Spinal cord (tissue), 10 donors: ENCODE measurements around the gene ENTPD8. TPM values are rescaled to one million over a fixed set of nuclear protein-coding genes. Genes with fewer than 3 reads are reported as not detected.
"Not testable (repeated sequence)": the region's sequence is repeated elsewhere in the genome, so short reads cannot be mapped to it uniquely, and the experiment has no call there.

Experiments used
- DNase-seq, 6 donors: peaks; one replicate each; pipeline versions ENCODE4 v3.0.0 to v3.0.0-alpha.2; 2013 to 2015; ENCODE audit warnings: low spot score in 6 of 6, low read depth in 4 of 6
- H3K27ac ChIP-seq: one replicate; pipeline ENCODE4 v1.5.1; 2013; ENCODE audit warnings: low read depth, low read length, control low read depth
- H3K27me3 ChIP-seq: one replicate; pipeline ENCODE4 v1.6.1; 2013; ENCODE audit warnings: low read length; ENCODE audit not compliant: control insufficient read depth, insufficient read depth
- H3K36me3 ChIP-seq: one replicate; pipeline ENCODE4 v1.6.1; 2013; ENCODE audit warnings: low read length; ENCODE audit not compliant: control insufficient read depth, insufficient read depth
- H3K4me1 ChIP-seq: one replicate; pipeline ENCODE4 v1.6.1; 2013; ENCODE audit warnings: low read length; ENCODE audit not compliant: control insufficient read depth, insufficient read depth
- H3K4me3 ChIP-seq: one replicate; pipeline ENCODE4 v1.5.1; 2013; ENCODE audit warnings: low read depth, low read length, control low read depth
- H3K9me3 ChIP-seq: one replicate; pipeline ENCODE4 v1.6.1; 2013; ENCODE audit warnings: low read length; ENCODE audit not compliant: control insufficient read depth, insufficient read depth
- WGBS: methylation state at CpG from one replicate; pipeline ENCODE4 v1.1.5; 2013; ENCODE audit warnings: missing lambda C conversion rate; ENCODE audit not compliant: insufficient coverage; 5-methylcytosine and 5-hydroxymethylcytosine counted together
- polyA plus RNA-seq, 2 donors: library from polyadenylated mRNA; unstranded; fragments of 120-200 nt; gene quantifications; one replicate each; pipeline ENCODE4 v1.2.1, GENCODE V29; 2013; ENCODE audit not compliant: insufficient read length in 2 of 2
- total RNA-seq, 2 donors: library from RNA; depleted of rRNA in 1 of 2; stranded (reverse); fragments of 120-200 nt in 1 of 2; fragments of >200 nt in 1 of 2; gene quantifications; one replicate each; pipeline versions ENCODE4 v1.2.3 to v1.2.4, GENCODE V29; 2013 to 2014
- donor health status: healthy.

ENTPD8 gene
- total and polyA plus RNA-seq, 4 donors: 0.39 to 1.1 (median 0.90) TPM; not detected in 1

GRCh38 chr9:137411260-137411644 lies 29.9 kb downstream of the ENTPD8 start:
- peaks cover 31% of the 10 kb centered on the region for H3K36me3 ChIP-seq
- H3K4me1 ChIP-seq: peaks cover 35% of the 10 kb centered on the region
- no peak for DNase-seq
- no peaks in the 10 kb centered on the region for H3K27me3 ChIP-seq
- 82% methylated on average over 13 of the region's 17 CpGs for WGBS
- H3K27ac ChIP-seq: no peak overlapping the region
- H3K9me3 ChIP-seq: no peaks in the 10 kb centered on the region
- H3K4me3 ChIP-seq: no peak overlapping the region

- WGBS: 86% methylated on average over 15 of the region's 15 CpGs
- Histone ChIP-seq H3K27ac (no peak overlapping the region), H3K9me3 (no peaks in the 10 kb centered on the region), H3K4me3 (no peak overlapping the region), H3K36me3 (peaks cover 27% of the 10 kb centered on the region), H3K27me3 (no peaks in the 10 kb centered on the region), H3K4me1 (peaks cover 38% of the 10 kb centered on the region)
- DNase-seq: no peak
Observed at GRCh38 chr9:137410891-137411249, 30.3 kb downstream of the ENTPD8 start.

- not testable (repeated sequence) for H3K27ac ChIP-seq, DNase-seq, H3K4me3 ChIP-seq, H3K27me3 ChIP-seq, H3K9me3 ChIP-seq
- 71% methylated on average over 14 of the region's 18 CpGs for WGBS
- Histone ChIP-seq H3K36me3 (peaks cover 26% of the 10 kb centered on the region), H3K4me1 (peaks cover 38% of the 10 kb centered on the region)
Observed at GRCh38 chr9:137410236-137410890, 30.8 kb downstream of the ENTPD8 start.

GRCh38 chr9:137409515-137409914 lies 31.6 kb downstream of the ENTPD8 start:
- DNase-seq: no peak
- Histone ChIP-seq H3K4me3 (no peak overlapping the region), H3K4me1 (peaks cover 38% of the 10 kb centered on the region), H3K27ac (no peak overlapping the region), H3K27me3 (no peaks in the 10 kb centered on the region), H3K9me3 (no peaks in the 10 kb centered on the region), H3K36me3 (peaks cover 31% of the 10 kb centered on the region)
- WGBS: 85% methylated on average over 10 of the region's 11 CpGs

GRCh38 chr9:137408651-137409405 lies 32.3 kb downstream of the ENTPD8 start:
- Histone ChIP-seq H3K4me3 (no peak overlapping the region), H3K4me1 (peaks cover 38% of the 10 kb centered on the region), H3K36me3 (peaks cover 35% of the 10 kb centered on the region), H3K27me3 (no peaks in the 10 kb centered on the region), H3K27ac (no peak overlapping the region), H3K9me3 (no peaks in the 10 kb centered on the region)
- no peak for DNase-seq
- WGBS: 90% methylated on average over 18 of the region's 24 CpGs

- 52% methylated on average over 24 of the region's 31 CpGs for WGBS
- H3K36me3 ChIP-seq: peaks cover 43% of the 10 kb centered on the region
- peak in 2 of 6 donors; percentile 2 to 55 for DNase-seq
- H3K4me3 ChIP-seq: no peak overlapping the region
- H3K27me3 ChIP-seq: no peaks in the 10 kb centered on the region
- peak overlapping the region; percentile 47 for H3K27ac ChIP-seq
- peaks cover 38% of the 10 kb centered on the region for H3K4me1 ChIP-seq
- no peaks in the 10 kb centered on the region for H3K9me3 ChIP-seq
Observed at GRCh38 chr9:137407590-137408300, 33.4 kb downstream of the ENTPD8 start.

- WGBS: 1% methylated on average over 63 of the region's 63 CpGs
- Histone ChIP-seq H3K36me3 (peaks cover 43% of the 10 kb centered on the region), H3K9me3 (no peaks in the 10 kb centered on the region), H3K27me3 (no peaks in the 10 kb centered on the region), H3K4me3 (peak overlapping the region; percentile 27), H3K27ac (peak overlapping the region; percentile 47), H3K4me1 (peaks cover 34% of the 10 kb centered on the region)
- peak in 4 of 6 donors; percentile 35 to 87 (median 72) for DNase-seq
Observed at GRCh38 chr9:137406876-137407589, 34.1 kb downstream of the ENTPD8 start.

- Histone ChIP-seq H3K4me1 (peaks cover 27% of the 10 kb centered on the region), H3K36me3 (peaks cover 38% of the 10 kb centered on the region), H3K9me3 (no peaks in the 10 kb centered on the region), H3K27ac (no peak overlapping the region), H3K27me3 (no peaks in the 10 kb centered on the region), H3K4me3 (no peak overlapping the region)
- WGBS: 45% methylated on average over 14 of the region's 20 CpGs
- no peak for DNase-seq
Observed at GRCh38 chr9:137406085-137406760, 34.9 kb downstream of the ENTPD8 start.

- Histone ChIP-seq H3K4me1 (peaks cover 22% of the 10 kb centered on the region), H3K36me3 (peaks cover 32% of the 10 kb centered on the region), H3K9me3 (no peaks in the 10 kb centered on the region), H3K27ac (no peak overlapping the region), H3K27me3 (no peaks in the 10 kb centered on the region), H3K4me3 (no peak overlapping the region)
- no peak for DNase-seq
- 92% methylated on average over 11 of the region's 11 CpGs for WGBS
Observed at GRCh38 chr9:137405677-137406081, 35.5 kb downstream of the ENTPD8 start.
